Fibroblast of skin of right biceps (primary cell): ENCODE results near the gene PLVAP.
"Not testable (repeated sequence)": the region's sequence is repeated elsewhere in the genome, so short reads cannot be mapped to it uniquely, and the experiment has no call there.

Experiments used
- DNase-seq: peaks from one replicate; pipeline ENCODE4 v3.0.0-alpha.2; 2013

PLVAP gene

GRCh38 chr19:17401628-17402027 is 24.5 kb upstream of the PLVAP start:
- DNase-seq: no peak

DNA sequence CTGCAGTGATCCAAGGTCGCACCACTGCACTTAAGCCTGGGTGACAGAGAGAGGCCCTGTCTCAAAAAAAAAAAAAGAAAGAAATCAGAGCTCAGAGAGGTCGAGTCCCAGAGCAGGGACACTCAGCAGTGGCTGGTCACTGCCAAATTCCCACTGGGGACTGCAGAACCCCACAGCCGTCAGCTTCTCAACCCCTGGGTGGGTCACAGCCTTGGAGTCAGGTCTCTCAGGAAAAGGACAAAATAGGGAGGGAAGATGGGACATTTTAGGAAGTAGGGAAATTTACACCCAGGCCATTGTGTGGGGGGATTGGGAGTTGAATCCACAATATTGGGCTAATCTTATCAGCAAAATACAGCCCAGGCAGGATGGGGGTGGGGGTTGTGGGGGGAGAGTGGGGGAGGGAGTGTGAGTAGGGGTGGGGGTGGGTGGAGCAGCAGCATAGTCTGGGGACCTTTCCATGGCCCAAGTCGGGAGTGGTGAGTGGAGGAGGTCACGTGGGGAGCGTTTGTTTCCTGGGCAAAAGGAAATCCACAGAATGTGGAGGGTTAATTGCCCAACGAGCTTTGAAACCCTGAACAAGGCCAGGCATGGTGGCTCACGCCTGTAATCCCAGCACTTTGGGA is 21.9 kb upstream of the PLVAP start:
- DNase-seq: no peak

- DNase-seq: peak; percentile 47
Measured at GRCh38 chr19:17394891-17395415, 17.8 kb upstream of the PLVAP start.

- no peak for DNase-seq
Measured at GRCh38 chr19:17393914-17394313, 16.8 kb upstream of the PLVAP start, which contains the start of gene CCDC194. Gene CCDC194 (minus strand): TSS chr19:17394196. CDS start chr19:17394158, 38 bp downstream.

DNA sequence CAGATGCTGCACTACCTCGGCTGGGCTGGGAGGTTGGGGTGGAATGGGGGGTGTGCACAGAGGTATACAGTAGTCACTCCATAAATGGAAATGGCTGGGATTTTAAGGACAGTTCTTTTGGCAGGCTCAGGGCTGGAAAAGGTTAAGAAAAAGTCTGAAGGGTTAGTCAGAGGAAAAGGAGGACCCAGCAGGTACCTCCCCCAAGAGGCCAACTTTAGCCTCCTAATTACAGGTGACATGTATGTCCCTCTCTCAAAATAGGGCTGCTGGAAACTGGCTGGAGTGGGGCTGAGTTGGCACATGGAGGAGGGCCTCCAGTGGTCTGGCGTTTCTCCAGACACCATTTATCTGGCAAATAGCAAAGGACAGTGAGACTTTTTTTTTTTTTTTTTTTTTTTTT is 15.9 kb upstream of the PLVAP start:
- DNase-seq: no peak

DNA sequence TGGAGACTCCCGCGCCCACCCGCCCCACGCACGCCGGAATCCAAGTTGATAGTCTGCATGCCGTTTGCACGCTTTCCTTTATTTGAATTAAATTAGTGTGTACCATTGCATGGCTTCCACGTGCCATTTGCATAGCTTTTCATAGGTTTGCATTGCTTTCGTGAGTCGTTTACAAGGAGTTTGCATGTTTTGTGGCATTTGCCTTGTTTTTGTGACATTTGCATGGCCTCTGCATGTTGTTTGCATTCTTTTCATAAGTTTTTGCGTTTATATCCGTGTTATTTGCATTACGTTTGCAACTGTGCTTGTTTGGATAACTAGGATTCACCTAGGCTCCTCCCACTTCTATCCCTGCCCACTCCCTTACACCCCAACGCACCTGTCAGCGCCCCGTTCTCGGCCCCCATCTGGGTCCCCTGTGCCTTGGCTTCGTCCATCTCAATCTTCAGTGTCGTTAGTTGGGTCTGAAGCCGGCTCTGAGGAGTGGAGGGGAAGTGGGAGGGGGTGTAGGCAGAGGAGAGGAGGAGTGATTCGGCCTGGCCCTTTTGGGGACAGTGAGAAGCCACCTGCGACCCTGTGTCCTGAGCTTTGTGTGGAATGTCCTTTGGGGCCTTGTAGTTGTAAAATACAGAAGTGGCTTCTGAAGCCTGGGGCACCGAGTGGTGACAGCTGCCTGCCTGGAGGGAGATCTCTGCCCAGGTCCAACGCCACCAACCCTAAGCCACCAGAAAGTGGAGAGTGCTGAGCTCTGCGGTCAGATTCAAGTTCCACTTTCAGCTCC is 14.4 kb upstream of the PLVAP start:
- DNase-seq: no peak

DNA sequence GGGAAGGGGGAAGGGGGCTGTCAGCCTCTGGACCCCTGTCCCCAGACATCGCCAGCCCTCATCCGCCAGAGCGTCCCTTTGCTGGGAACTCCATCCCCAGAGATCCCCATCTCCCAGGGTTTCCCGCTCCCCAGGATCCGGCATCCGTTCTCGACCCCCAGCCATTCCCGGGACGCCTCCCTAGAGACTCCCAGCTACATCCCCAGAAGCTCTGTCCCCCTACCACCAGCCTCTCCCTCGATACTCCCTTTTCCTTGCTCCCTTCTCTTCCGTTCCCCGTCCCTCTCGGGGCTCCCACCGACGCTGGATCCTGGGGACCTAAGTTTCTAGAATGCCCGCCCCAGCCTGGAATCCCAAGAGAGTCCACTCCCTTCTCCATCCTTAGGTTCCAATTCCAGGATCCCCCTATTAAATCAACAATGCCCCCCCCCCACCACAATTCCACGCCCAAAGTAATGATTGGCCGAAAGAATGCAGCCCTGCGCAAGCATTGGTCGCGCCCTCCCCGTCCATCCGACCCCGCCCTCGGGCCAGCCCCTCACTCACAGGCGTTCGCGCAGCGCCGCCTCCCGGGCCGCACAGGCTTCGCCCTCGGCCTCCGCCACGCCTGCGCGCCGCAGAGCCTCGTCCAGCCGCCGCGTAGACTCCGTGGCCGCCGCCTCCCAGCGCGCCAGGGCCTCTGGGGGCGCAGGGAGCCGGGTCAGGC is 13.7 kb upstream of the PLVAP start:
- DNase-seq: peak; percentile 92

DNA sequence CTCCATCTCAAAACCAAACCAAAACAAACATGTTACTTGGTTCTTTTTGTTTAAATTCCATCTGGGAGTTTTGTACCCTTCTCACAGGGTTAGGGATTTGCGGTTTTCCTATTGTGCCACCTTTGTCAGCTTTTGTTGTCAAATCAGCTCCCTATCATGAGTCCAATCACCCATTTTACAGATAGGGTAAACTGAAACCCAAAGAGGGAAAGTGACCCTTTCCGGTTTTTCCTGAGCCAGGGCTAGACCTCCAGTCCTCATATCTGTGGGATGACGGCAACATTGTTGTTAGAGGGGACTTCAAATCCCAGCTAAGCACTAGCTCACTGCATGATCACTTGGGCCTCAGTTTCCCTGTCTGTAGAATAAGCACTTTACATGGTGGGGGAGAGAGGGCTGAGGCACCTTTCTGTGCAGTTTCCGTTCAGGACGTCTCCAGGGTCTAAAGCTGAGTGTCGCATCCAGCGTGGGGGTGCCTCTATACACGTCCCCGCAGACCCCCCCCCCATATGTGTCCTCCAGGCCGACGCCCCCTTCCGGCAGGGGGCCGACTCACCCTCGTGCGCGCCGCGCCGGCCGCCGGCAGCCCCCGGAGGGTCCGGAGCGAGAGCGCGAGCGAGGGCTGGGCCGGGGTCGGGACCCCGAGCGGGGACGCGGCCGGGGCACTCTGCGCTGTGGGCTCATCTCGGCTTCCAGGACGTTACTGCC is 13.0 kb upstream of the PLVAP start:
- no peak for DNase-seq

DNA sequence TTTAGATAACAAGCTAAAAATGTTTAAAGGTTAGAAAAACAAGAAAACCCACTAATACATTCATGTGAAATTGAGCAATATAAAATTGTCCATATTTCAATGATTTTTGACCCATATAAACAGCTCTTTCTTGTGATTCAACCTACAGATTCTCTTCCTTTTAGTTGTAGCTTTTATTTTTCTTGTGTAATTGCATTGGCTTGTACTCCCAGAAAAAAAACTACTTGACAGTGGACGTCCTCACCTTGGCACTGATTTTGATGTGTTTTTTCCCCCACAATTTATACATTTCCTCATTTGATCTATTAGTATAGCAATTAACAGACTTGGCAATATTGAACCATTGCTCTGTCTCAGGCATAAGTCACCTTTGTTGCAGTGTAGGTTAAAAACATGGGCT is 12.1 kb upstream of the PLVAP start:
- DNase-seq: no peak

GRCh38 chr19:17385878-17386611 is 8.9 kb upstream of the PLVAP start:
- peak; percentile 54 for DNase-seq

DNA sequence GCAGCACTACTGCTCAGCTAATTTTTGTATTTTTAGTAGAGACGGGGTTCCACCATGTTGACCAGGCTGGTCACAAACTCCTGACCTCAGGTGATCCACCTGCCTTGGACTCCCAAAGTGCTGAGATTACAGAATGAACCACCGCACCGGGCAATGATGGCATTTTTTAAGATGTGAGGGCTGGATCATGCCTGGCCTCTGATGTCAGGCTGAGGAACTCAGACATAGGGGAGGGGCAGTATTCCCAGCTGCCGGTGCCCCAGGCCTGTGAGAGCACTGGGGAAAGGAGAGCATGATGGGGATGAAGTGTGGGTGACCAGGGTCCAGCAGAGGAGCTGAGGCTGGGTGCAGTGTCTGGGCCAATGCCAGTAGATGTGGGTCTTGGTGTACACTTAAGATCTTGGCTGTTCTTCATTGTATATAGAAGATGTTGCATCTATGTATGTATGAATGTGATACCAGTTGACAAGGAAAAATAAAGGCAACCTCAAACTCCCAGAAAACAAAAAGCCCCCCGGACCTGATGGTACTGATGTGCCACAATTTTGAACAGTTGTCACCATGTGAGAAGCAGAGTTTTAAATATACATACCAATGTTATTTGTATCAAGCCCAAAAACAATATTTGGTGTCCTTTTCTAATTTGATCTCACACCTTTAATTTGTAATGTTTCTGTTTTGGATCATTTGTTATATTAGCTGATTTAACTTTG is 3.4 kb upstream of the PLVAP start:
- no peak for DNase-seq

- DNase-seq: no peak
Measured at GRCh38 chr19:17379221-17379631, 2.1 kb upstream of the PLVAP start.

GRCh38 chr19:17378271-17378670 is 1.1 kb upstream of the PLVAP start:
- DNase-seq: no peak

DNA sequence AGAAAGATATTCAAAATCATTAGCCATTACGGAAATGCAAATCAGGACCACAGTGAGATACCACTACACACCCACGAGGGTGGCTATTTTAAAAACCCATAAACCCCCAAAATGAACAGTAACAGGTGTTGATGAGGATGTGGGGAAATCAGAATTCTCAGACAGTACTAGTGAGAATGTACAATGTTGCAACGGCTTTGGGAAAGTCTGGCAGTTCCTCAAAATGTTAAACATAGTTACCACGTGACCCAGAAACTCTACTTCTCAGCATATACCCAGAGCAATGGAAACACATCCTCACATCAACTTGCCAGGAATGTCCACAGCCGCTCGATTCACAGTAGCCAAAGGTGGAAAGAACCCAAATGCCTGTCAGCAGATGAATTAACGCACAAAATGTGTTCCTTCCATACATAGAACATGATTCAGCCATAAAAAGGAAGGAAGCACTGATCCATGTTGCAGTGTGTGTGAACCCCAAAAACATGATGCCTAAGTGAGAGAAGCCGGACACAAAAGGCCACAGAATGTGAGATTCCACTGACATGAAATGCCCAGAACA is 7.0 kb downstream of the PLVAP start:
- peak; percentile 42 for DNase-seq

GRCh38 chr19:17365361-17365760 is 11.8 kb downstream of the PLVAP start:
- DNase-seq: no peak

- DNase-seq: not testable (repeated sequence)
Measured at GRCh38 chr19:17363852-17364605, 13.1 kb downstream of the PLVAP start.

- DNase-seq: no peak
Measured at GRCh38 chr19:17359905-17360800, 17.0 kb downstream of the PLVAP start.

- no peak for DNase-seq
Measured at GRCh38 chr19:17358395-17358794, 18.7 kb downstream of the PLVAP start.

- DNase-seq: no peak
Measured at GRCh38 chr19:17357724-17358123, 19.4 kb downstream of the PLVAP start.
